Activated B cell treated with CpG ODN at 0.5 μM for 24 hours (primary cell): Measurements from ENCODE around the gene ASAP2. TPM values are rescaled to one million over a fixed set of nuclear protein-coding genes. Genes with fewer than 3 reads are reported as not detected.

ENCODE experiments used
- ATAC-seq: fragments of 200-7000 bp; cut with Tn5 transposase; one replicate; pipeline ENCODE4 v1.10.0; 2021; ENCODE audit warnings: low read depth, mild to moderate bottlenecking, moderate library complexity
- CTCF ChIA-PET: fragments of 350-600 bp; sonication (Branson Sonifier 250); formaldehyde crosslinking; loops from one replicate; lab custom pipeline; 2021; ENCODE audit warnings: antibody characterized with exemption; lab: Charles Lee
- POLR2A ChIA-PET: fragments of 350-600 bp; sonication (Branson Sonifier 250); formaldehyde crosslinking; loops from one replicate; lab custom pipeline; 2021; ENCODE audit warnings: antibody characterized with exemption; lab: Charles Lee
- DNase-seq: peaks from one replicate; pipeline ENCODE4 v3.0.0; 2022
- H3K27ac Mint-ChIP-seq: one replicate; pipeline ENCODE4 v1.8.0; 2020; ENCODE audit warnings: mixed read lengths
- H3K27me3 Mint-ChIP-seq: one replicate; pipeline ENCODE4 v1.8.0; 2021; ENCODE audit warnings: mixed read lengths
- H3K36me3 Mint-ChIP-seq: one replicate; pipeline ENCODE4 v1.8.0; 2021; ENCODE audit warnings: low read depth, mixed read lengths
- H3K4me1 Mint-ChIP-seq: one replicate; pipeline ENCODE4 v1.8.0; 2021; ENCODE audit warnings: mixed read lengths
- H3K4me3 Mint-ChIP-seq: one replicate; pipeline ENCODE4 v1.8.0; 2020; ENCODE audit warnings: mild to moderate bottlenecking, mixed read lengths
- H3K9me3 Mint-ChIP-seq: one replicate; pipeline ENCODE4 v1.8.0; 2020; ENCODE audit warnings: mixed read lengths
- CTCF ChIP-seq: fragments of 200-600 bp; IDR thresholded peaks from one replicate; pipeline ENCODE4 v1.8.0; 2022; ENCODE audit warnings: antibody characterized with exemption, mild to moderate bottlenecking
- intact Hi-C: fragments of 100-400 bp; cut with micrococcal nuclease; formaldehyde crosslinking; loops from one replicate; pipeline ENCODE4 v1.15.1; 2024
- total RNA-seq: library from RNA; stranded (reverse); gene quantifications from 2 replicates; pipeline ENCODE4 v1.2.3, GENCODE V29; 2022

ASAP2 gene
- total RNA-seq, 1 donor from 2014 or later, result not detected

GRCh38 chr2:9359463-9359862, 152.9 kb downstream of the ASAP2 start:
- CTCF ChIA-PET, result no interaction called here
- intact Hi-C loops, result no loop called here
- Mint-ChIP-seq H3K9me3 (no peaks in the 10 kb centered on the region), H3K36me3 (no peaks in the 10 kb centered on the region), H3K27ac (no peak overlapping the region), H3K27me3 (peaks cover 19% of the 10 kb centered on the region), H3K4me3 (no peak overlapping the region), H3K4me1 (no peaks in the 10 kb centered on the region)
- no peak for TF ChIP-seq CTCF
- POLR2A ChIA-PET, result no interaction called here
- DNase-seq, result no peak
- ATAC-seq, result no peak

GRCh38 chr2:9360110-9360509, 153.5 kb downstream of the ASAP2 start:
- H3K27me3 Mint-ChIP-seq, result peaks cover 19% of the 10 kb centered on the region
- no peaks in the 10 kb centered on the region for H3K36me3 Mint-ChIP-seq
- H3K9me3 Mint-ChIP-seq, result no peaks in the 10 kb centered on the region
- ChIA-PET POLR2A (no interaction called here), CTCF (no interaction called here)
- ATAC-seq, result no peak
- no peak overlapping the region for H3K27ac Mint-ChIP-seq
- no peak for TF ChIP-seq CTCF
- no peak for DNase-seq
- intact Hi-C loops, result no loop called here
- no peaks in the 10 kb centered on the region for H3K4me1 Mint-ChIP-seq
- no peak overlapping the region for H3K4me3 Mint-ChIP-seq

GRCh38 chr2:9360701-9361100, 154.1 kb downstream of the ASAP2 start:
- ChIA-PET CTCF (no interaction called here), POLR2A (no interaction called here)
- ATAC-seq, result no peak
- H3K27ac Mint-ChIP-seq, result no peak overlapping the region
- intact Hi-C loops, result no loop called here
- no peak for TF ChIP-seq CTCF
- H3K36me3 Mint-ChIP-seq, result no peaks in the 10 kb centered on the region
- no peak for DNase-seq
- H3K27me3 Mint-ChIP-seq, result peaks cover 19% of the 10 kb centered on the region
- no peaks in the 10 kb centered on the region for H3K9me3 Mint-ChIP-seq
- no peak overlapping the region for H3K4me3 Mint-ChIP-seq
- H3K4me1 Mint-ChIP-seq, result no peaks in the 10 kb centered on the region

- CTCF ChIA-PET, result no interaction called here
- H3K4me3 Mint-ChIP-seq, result no peak overlapping the region
- H3K36me3 Mint-ChIP-seq, result no peaks in the 10 kb centered on the region
- intact Hi-C loops, result no loop called here
- no peaks in the 10 kb centered on the region for H3K9me3 Mint-ChIP-seq
- no peak for TF ChIP-seq CTCF
- DNase-seq (no peak), ATAC-seq (no peak)
- H3K27ac Mint-ChIP-seq, result no peak overlapping the region
- H3K27me3 Mint-ChIP-seq, result peaks cover 13% of the 10 kb centered on the region
- H3K4me1 Mint-ChIP-seq, result no peaks in the 10 kb centered on the region
- POLR2A ChIA-PET, result no interaction called here
These were observed 157.8 kb downstream of the ASAP2 start for GRCh38 chr2:9364373-9364772.

- ChIA-PET CTCF (no interaction called here), POLR2A (no interaction called here)
- no peak overlapping the region for H3K27ac Mint-ChIP-seq
- H3K4me1 Mint-ChIP-seq, result no peaks in the 10 kb centered on the region
- H3K36me3 Mint-ChIP-seq, result no peaks in the 10 kb centered on the region
- H3K27me3 Mint-ChIP-seq, result peaks cover 16% of the 10 kb centered on the region
- H3K9me3 Mint-ChIP-seq, result no peaks in the 10 kb centered on the region
- DNase-seq (no peak), ATAC-seq (no peak)
- no peak overlapping the region for H3K4me3 Mint-ChIP-seq
- intact Hi-C loops, result no loop called here
- no peak for TF ChIP-seq CTCF
These were observed 158.3 kb downstream of the ASAP2 start for GRCh38 chr2:9364791-9365497.
